PC-3 (cell line): ENCODE data around the gene HIPK1.

Experiments used
- CTCF ChIP-seq: fragments of 300-600 bp; sonication (generic); conservative IDR thresholded peaks from 2 replicates; pipeline ENCODE4 v1.5.1; 2017; ENCODE audit warnings: antibody characterized with exemption, low read depth, mild to moderate bottlenecking, low read length
- EZH2 ChIP-seq: fragments of 300-600 bp; sonication (generic); IDR thresholded peaks from one replicate; pipeline ENCODE4 v1.6.1; 2017; ENCODE audit warnings: antibody characterized with exemption, mild to moderate bottlenecking, low read length; ENCODE audit not compliant: unreplicated experiment
- EZH2phosphoT487 ChIP-seq: fragments of 300-600 bp; sonication (generic); IDR thresholded peaks from 2 replicates; pipeline ENCODE4 v1.6.1; 2018; ENCODE audit warnings: mild to moderate bottlenecking, antibody characterized with exemption, low read length, borderline replicate concordance

- TF ChIP-seq CTCF (no peak), EZH2phosphoT487 (no peak), EZH2 (no peak)
Measured at GRCh38 chr1:113913887-113914664, 15.0 kb upstream of the HIPK1 start.
